CD14-positive monocyte (primary cell): ENCODE results near the gene CD151. TPM values are rescaled to one million over a fixed set of nuclear protein-coding genes. Genes with fewer than 3 reads are reported as not detected.

Source experiments
- DNase-seq, 3 donors: peaks; one replicate each; pipeline ENCODE4 v3.0.0-alpha.2; 2011 to 2022
- H2AFZ ChIP-seq: 2 replicates; pipeline ENCODE4 v1.6.0; 2012; ENCODE audit warnings: mild to moderate bottlenecking, low read depth, low read length, inconsistent platforms; ENCODE audit not compliant: insufficient read depth, poor library complexity, severe bottlenecking
- H3K27ac ChIP-seq, 2 donors: 1 replicate in 1 of 2; 2 replicates in 1 of 2; pipeline ENCODE4 v1.5.1; 2012 to 2013; ENCODE audit warnings: low read length in 2 of 2, control low read depth in 1 of 2, inconsistent platforms in 1 of 2, low read depth in 1 of 2, mild to moderate bottlenecking in 1 of 2
- H3K27me3 ChIP-seq, 2 donors: one replicate each; pipeline versions ENCODE4 v1.6.0 to v1.6.1; 2011 to 2013; ENCODE audit warnings: low read length in 2 of 2; ENCODE audit not compliant: control insufficient read depth in 2 of 2, insufficient read depth in 2 of 2
- H3K36me3 ChIP-seq, 2 donors: replicated peaks in 1 of 2; 1 replicate in 1 of 2; 2 replicates in 1 of 2; pipeline versions ENCODE4 v1.5.1 to v1.6.1; 2012 to 2013; ENCODE audit warnings: low read length in 2 of 2, control low read depth in 1 of 2, inconsistent platforms in 1 of 2, mild to moderate bottlenecking in 1 of 2; ENCODE audit not compliant: insufficient read depth in 2 of 2, control insufficient read depth in 1 of 2
- H3K4me1 ChIP-seq, 2 donors: 1 replicate in 1 of 2; 2 replicates in 1 of 2; pipeline versions ENCODE4 v1.5.1 to v1.6.1; 2012 to 2013; ENCODE audit warnings: low read length in 2 of 2, control low read depth in 1 of 2, inconsistent platforms in 1 of 2, mild to moderate bottlenecking in 1 of 2, moderate library complexity in 1 of 2; ENCODE audit not compliant: insufficient read depth in 2 of 2, control insufficient read depth in 1 of 2
- H3K4me2 ChIP-seq: replicated peaks from 2 replicates; pipeline ENCODE3; 2012; ENCODE audit warnings: low read length, moderate library complexity, mild to moderate bottlenecking; ENCODE audit not compliant: poor library complexity, severe bottlenecking; ENCODE audit errors: extremely low read depth
- H3K4me3 ChIP-seq, 3 experiments: fragments of 200-600 bp in 1 of 3; sonication (generic) in 1 of 3; replicated peaks in 1 of 3; 1 replicate in 2 of 3; 2 replicates in 1 of 3; pipeline ENCODE4 v1.5.1; 2011 to 2013; ENCODE audit warnings: low read length in 3 of 3, mild to moderate bottlenecking in 3 of 3, control low read depth in 2 of 3, low read depth in 2 of 3, inconsistent platforms in 1 of 3, moderate library complexity in 1 of 3
- H3K79me2 ChIP-seq: 2 replicates; pipeline ENCODE4 v1.6.0; 2012; ENCODE audit warnings: mild to moderate bottlenecking, control low read depth, inconsistent platforms, low read length, moderate library complexity; ENCODE audit not compliant: insufficient read depth
- H3K9ac ChIP-seq: 2 replicates; pipeline ENCODE4 v1.6.0; 2017; ENCODE audit warnings: low read length, mild to moderate bottlenecking; ENCODE audit not compliant: insufficient read depth, poor library complexity, severe bottlenecking
- H3K9me3 ChIP-seq, 2 donors: replicated peaks in 1 of 2; 1 replicate in 1 of 2; 2 replicates in 1 of 2; pipeline versions ENCODE4 v1.5.1 to v1.6.1; 2012 to 2013; ENCODE audit warnings: low read length in 2 of 2, control low read depth in 1 of 2; ENCODE audit not compliant: control insufficient read depth in 1 of 2, insufficient read depth in 1 of 2
- H4K20me1 ChIP-seq: 2 replicates; pipeline ENCODE4 v1.6.0; 2012; ENCODE audit warnings: mild to moderate bottlenecking, low read length, control low read depth, moderate library complexity; ENCODE audit not compliant: insufficient read depth
- H3K27ac Mint-ChIP-seq, 7 donors: one replicate each; pipeline ENCODE4 v1.8.0; 2020; ENCODE audit warnings: mild to moderate bottlenecking in 7 of 7, mixed read lengths in 7 of 7, moderate library complexity in 6 of 7, inconsistent platforms in 2 of 7
- H3K27me3 Mint-ChIP-seq, 3 donors: one replicate each; pipeline ENCODE4 v1.8.0; 2021 to 2022; ENCODE audit warnings: low read depth in 3 of 3, mild to moderate bottlenecking in 3 of 3, mixed read lengths in 3 of 3, moderate library complexity in 3 of 3, inconsistent platforms in 1 of 3
- H3K36me3 Mint-ChIP-seq, 2 donors: one replicate each; pipeline ENCODE4 v1.8.0; 2020; ENCODE audit warnings: mixed read lengths in 2 of 2, inconsistent platforms in 1 of 2, mild to moderate bottlenecking in 1 of 2
- H3K4me1 Mint-ChIP-seq: one replicate; pipeline ENCODE4 v1.8.0; 2020; ENCODE audit warnings: mild to moderate bottlenecking, mixed read lengths
- H3K4me3 Mint-ChIP-seq, 2 donors: one replicate each; pipeline ENCODE4 v1.8.0; 2020; ENCODE audit warnings: mild to moderate bottlenecking in 2 of 2, mixed read lengths in 2 of 2, moderate library complexity in 1 of 2
- H3K9me3 Mint-ChIP-seq, 7 donors: one replicate each; pipeline ENCODE4 v1.8.0; 2020 to 2022; ENCODE audit warnings: mixed read lengths in 7 of 7, mild to moderate bottlenecking in 6 of 7, moderate library complexity in 6 of 7, inconsistent platforms in 2 of 7
- CTCF ChIP-seq: fragments of 200-600 bp; IDR thresholded peaks from one replicate; pipeline ENCODE4 v1.8.0; 2022; ENCODE audit warnings: antibody characterized with exemption, mild to moderate bottlenecking
- WGBS: methylation state at CpG from one replicate; pipeline ENCODE4 v1.1.5; 2013; ENCODE audit warnings: missing lambda C conversion rate; ENCODE audit not compliant: insufficient coverage; 5-methylcytosine and 5-hydroxymethylcytosine counted together
- intact Hi-C, 2 donors: fragments of 100-400 bp; cut with micrococcal nuclease; formaldehyde crosslinking; loops; one replicate each; pipeline versions ENCODE4 v1.15.0 to v1.15.1; 2023
- polyA plus RNA-seq, 3 donors: library from polyadenylated mRNA; depleted of rRNA in 1 of 3; unstranded in 2 of 3; stranded (reverse) in 1 of 3; fragments of 300-500 nt in 2 of 3; fragments of >200 nt in 1 of 3; fragmentation: Illumina TruSeq in 2 of 3; gene quantifications; 1 replicate in 2 of 3; 2 replicates in 1 of 3; pipeline ENCODE4 v1.2.3, GENCODE V29; 2012 to 2021

CD151 gene
- polyA plus RNA-seq, 3 donors, result 18.1 to 200 (median 57.4) TPM

GRCh38 chr11:804599-804964, 28.2 kb upstream of the CD151 start:
- intact Hi-C loops, result no loop called here
- peak overlapping the region; percentile 89 for H3K4me2 ChIP-seq
- 9% methylated on average over 12 of the region's 18 CpGs for WGBS
- peaks cover 29 to 32% of the 10 kb centered on the region in 2 donors for H3K4me1 ChIP-seq
- H4K20me1 ChIP-seq, result peaks cover 11% of the 10 kb centered on the region
- peak overlapping the region; percentile 39 to 80 (median 48) for H3K4me3 ChIP-seq
- Mint-ChIP-seq H3K36me3 (peaks cover 3 to 22% of the 10 kb centered on the region in 2 donors), H3K4me3 (peak overlapping the region; percentile 76 to 83), H3K27me3 (peaks cover 0 to 5% (median 2%) of the 10 kb centered on the region in 3 donors), H3K27ac (no peak overlapping the region), H3K9me3 (peaks cover 0 to 3% (median 0%) of the 10 kb centered on the region in 7 donors), H3K4me1 (peaks cover 30% of the 10 kb centered on the region)
- peak overlapping the region; percentile 87 for H2AFZ ChIP-seq
- H3K27me3 ChIP-seq, result no peaks in the 10 kb centered on the region
- TF ChIP-seq CTCF, result no peak
- no peak overlapping the region for H3K27ac ChIP-seq
- peaks cover 13 to 15% of the 10 kb centered on the region in 2 donors for H3K36me3 ChIP-seq
- no peak for DNase-seq
- peaks cover 28% of the 10 kb centered on the region for H3K79me2 ChIP-seq
- H3K9ac ChIP-seq, result peak overlapping the region; percentile 67
- H3K9me3 ChIP-seq, result no peaks in the 10 kb centered on the region

- Histone ChIP-seq H2AFZ (peak overlapping the region; percentile 83), H3K9ac (peak overlapping the region; percentile 91), H4K20me1 (peaks cover 49% of the 10 kb centered on the region), H3K4me1 (peaks cover 40 to 48% of the 10 kb centered on the region in 2 donors), H3K36me3 (peaks cover 22 to 26% of the 10 kb centered on the region in 2 donors), H3K4me2 (peak overlapping the region; percentile 96), H3K79me2 (peaks cover 54% of the 10 kb centered on the region), H3K4me3 (peak overlapping the region; percentile 79 to 96 (median 91)), H3K27ac (peak overlapping the region; percentile 89 to 97), H3K9me3 (no peaks in the 10 kb centered on the region), H3K27me3 (no peaks in the 10 kb centered on the region)
- DNase-seq, result peak in 2 of 3 donors; percentile 73 to 79
- Mint-ChIP-seq H3K27ac (peak overlapping the region; percentile 96 to 100 (median 98)), H3K4me3 (peak overlapping the region; percentile 90 to 93), H3K9me3 (peaks cover 0 to 2% (median 0%) of the 10 kb centered on the region in 7 donors), H3K27me3 (peaks cover 0 to 5% (median 2%) of the 10 kb centered on the region in 3 donors), H3K4me1 (peaks cover 48% of the 10 kb centered on the region), H3K36me3 (peaks cover 20 to 27% of the 10 kb centered on the region in 2 donors)
- intact Hi-C loops, result loop anchor here (1.0 to 5.0 kb wide), 3 partner anchors 11 to 34 kb away; partner anchors contain the start of genes POLR2L (in 1 of the 2) and TSPAN4 (in 1 of the 2)
- WGBS, result 28% methylated on average over 32 of the region's 36 CpGs
- no peak for TF ChIP-seq CTCF
Measured at GRCh38 chr11:808427-809286, 24.1 kb upstream of the CD151 start.
